GM21360 (cell line): ENCODE data around the gene RPS6KA2.
A peak's percentile ranks its signal among the peaks of the same experiment; 100 is the strongest.
"Not testable (repeated sequence)": the region's sequence is repeated elsewhere in the genome, so short reads cannot be mapped to it uniquely, and the experiment has no call there.

Experiments used
- ATAC-seq: cut with Tn5 transposase; IDR thresholded peaks from one replicate; pipeline ENCODE4 v1.9.1; 2021; ENCODE audit warnings: mild to moderate bottlenecking, moderate library complexity; ENCODE audit not compliant: unreplicated experiment

RPS6KA2 gene

GRCh38 chr6:166386111-166386510 is 240.9 kb downstream of the RPS6KA2 start:
- no peak for ATAC-seq

- ATAC-seq: not testable (repeated sequence)
Measured at GRCh38 chr6:166383802-166384363, 243.2 kb downstream of the RPS6KA2 start.

- peak; percentile 85 for ATAC-seq
Measured at GRCh38 chr6:166382933-166383801, 243.9 kb downstream of the RPS6KA2 start, which contains the start of gene MPC1. Gene MPC1, minus strand, starts transcription at chr6:166382940. Its CDS starts 64 bp downstream, at chr6:166382876.

- peak; percentile 8 for ATAC-seq
Measured at GRCh38 chr6:166382500-166382932, 244.5 kb downstream of the RPS6KA2 start.

GRCh38 chr6:166381733-166382499 is 245.1 kb downstream of the RPS6KA2 start:
- ATAC-seq: peak; percentile 48

GRCh38 chr6:166381381-166381732 is 245.7 kb downstream of the RPS6KA2 start:
- no peak for ATAC-seq

GRCh38 chr6:166379800-166380199 is 247.3 kb downstream of the RPS6KA2 start:
- ATAC-seq: no peak

GRCh38 chr6:166379103-166379586 is 247.9 kb downstream of the RPS6KA2 start:
- ATAC-seq: no peak

GRCh38 chr6:166377721-166378120 is 249.3 kb downstream of the RPS6KA2 start:
- no peak for ATAC-seq

- no peak for ATAC-seq
Measured at GRCh38 chr6:166375013-166375412, 252.0 kb downstream of the RPS6KA2 start.

GRCh38 chr6:166370489-166370888 is 256.6 kb downstream of the RPS6KA2 start:
- ATAC-seq: no peak

- ATAC-seq: no peak
Measured at GRCh38 chr6:166369782-166370181, 257.3 kb downstream of the RPS6KA2 start.

- ATAC-seq: no peak
Measured at GRCh38 chr6:166366921-166367320, 260.1 kb downstream of the RPS6KA2 start.

- no peak for ATAC-seq
Measured at GRCh38 chr6:166365806-166366205, 261.2 kb downstream of the RPS6KA2 start.

- no peak for ATAC-seq
Measured at GRCh38 chr6:166365221-166365620, 261.8 kb downstream of the RPS6KA2 start.

- ATAC-seq: no peak
Measured at GRCh38 chr6:166364456-166364855, 262.6 kb downstream of the RPS6KA2 start.

- ATAC-seq: not testable (repeated sequence)
Measured at GRCh38 chr6:166362427-166362826, 264.6 kb downstream of the RPS6KA2 start.

GRCh38 chr6:166361077-166361429 is 266.0 kb downstream of the RPS6KA2 start:
- ATAC-seq: no peak

- no peak for ATAC-seq
Measured at GRCh38 chr6:166360243-166361076, 266.6 kb downstream of the RPS6KA2 start.
